COLO668 (cell line): ENCODE data around the gene CLPTM1.
"Not testable (repeated sequence)": the region's sequence is repeated elsewhere in the genome, so short reads cannot be mapped to it uniquely, and the experiment has no call there.

Experiments used
- DNase-seq: peaks from one replicate; lab custom pipeline; 2025; ENCODE audit not compliant: unreplicated experiment; lab: John Stamatoyannopoulos, UW

The CLPTM1 gene, protein sequence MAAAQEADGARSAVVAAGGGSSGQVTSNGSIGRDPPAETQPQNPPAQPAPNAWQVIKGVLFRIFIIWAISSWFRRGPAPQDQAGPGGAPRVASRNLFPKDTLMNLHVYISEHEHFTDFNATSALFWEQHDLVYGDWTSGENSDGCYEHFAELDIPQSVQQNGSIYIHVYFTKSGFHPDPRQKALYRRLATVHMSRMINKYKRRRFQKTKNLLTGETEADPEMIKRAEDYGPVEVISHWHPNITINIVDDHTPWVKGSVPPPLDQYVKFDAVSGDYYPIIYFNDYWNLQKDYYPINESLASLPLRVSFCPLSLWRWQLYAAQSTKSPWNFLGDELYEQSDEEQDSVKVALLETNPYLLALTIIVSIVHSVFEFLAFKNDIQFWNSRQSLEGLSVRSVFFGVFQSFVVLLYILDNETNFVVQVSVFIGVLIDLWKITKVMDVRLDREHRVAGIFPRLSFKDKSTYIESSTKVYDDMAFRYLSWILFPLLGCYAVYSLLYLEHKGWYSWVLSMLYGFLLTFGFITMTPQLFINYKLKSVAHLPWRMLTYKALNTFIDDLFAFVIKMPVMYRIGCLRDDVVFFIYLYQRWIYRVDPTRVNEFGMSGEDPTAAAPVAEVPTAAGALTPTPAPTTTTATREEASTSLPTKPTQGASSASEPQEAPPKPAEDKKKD

DNA sequence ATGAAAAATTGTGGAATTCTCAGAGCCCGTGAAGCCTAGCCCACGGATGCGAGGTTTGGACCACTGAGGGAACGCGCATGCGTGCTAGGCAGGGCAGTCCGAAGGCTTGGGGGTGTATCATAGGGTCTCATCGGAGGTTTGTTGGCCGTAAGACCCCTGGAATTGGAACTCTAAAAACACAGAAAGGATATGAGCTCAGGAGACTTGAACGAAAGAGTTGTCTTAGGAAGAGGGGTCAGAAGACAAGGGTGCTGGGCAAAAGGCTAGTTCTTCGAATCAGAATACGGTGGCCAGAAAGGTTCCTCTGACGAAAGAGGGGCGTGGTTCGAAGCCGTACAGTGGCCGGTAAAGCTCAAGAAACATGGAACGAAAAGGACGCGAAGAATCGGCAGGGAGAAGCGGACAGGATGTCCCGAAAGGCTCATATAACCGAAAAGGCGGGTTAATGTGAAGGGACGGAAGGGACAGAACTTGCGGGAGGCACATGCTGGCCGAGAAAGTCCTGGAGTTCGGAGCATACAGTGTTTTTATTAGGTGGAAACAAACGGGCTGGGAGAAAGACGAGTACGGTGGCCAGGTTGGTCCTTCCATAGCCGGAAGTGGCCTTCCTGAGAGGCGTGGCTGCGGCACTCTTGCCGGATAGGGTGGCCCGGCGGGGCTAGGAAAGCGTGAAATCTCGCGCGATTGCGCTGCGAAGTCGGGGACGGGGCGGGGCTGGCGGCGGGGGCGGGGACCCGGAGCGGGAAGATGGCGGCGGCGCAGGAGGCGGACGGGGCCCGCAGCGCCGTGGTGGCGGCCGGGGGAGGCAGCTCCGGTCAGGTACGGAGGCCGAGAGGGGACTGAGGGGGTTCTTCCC lies at the start of gene CLPTM1:
Gene CLPTM1, plus strand, starts transcription at position 732 of the 856 bp plus-strand sequence. Its CDS starts 16 bp downstream, at position 748.
- DNase-seq, result peak; percentile 97

GRCh38 chr19:44905437-44906160 lies 49.6 kb upstream of the CLPTM1 start, which contains the start of gene APOE:
Gene APOE (plus strand): TSS chr19:44905796. CDS start chr19:44906625, 829 bp downstream.
- no peak for DNase-seq

DNA sequence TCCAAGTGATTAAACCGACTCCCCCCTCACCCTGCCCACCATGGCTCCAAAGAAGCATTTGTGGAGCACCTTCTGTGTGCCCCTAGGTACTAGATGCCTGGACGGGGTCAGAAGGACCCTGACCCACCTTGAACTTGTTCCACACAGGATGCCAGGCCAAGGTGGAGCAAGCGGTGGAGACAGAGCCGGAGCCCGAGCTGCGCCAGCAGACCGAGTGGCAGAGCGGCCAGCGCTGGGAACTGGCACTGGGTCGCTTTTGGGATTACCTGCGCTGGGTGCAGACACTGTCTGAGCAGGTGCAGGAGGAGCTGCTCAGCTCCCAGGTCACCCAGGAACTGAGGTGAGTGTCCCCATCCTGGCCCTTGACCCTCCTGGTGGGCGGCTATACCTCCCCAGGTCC lies 47.6 kb upstream of the CLPTM1 start:
- DNase-seq, result no peak

- DNase-seq, result no peak
Measured at GRCh38 chr19:44908074-44908835, 46.9 kb upstream of the CLPTM1 start.

DNA sequence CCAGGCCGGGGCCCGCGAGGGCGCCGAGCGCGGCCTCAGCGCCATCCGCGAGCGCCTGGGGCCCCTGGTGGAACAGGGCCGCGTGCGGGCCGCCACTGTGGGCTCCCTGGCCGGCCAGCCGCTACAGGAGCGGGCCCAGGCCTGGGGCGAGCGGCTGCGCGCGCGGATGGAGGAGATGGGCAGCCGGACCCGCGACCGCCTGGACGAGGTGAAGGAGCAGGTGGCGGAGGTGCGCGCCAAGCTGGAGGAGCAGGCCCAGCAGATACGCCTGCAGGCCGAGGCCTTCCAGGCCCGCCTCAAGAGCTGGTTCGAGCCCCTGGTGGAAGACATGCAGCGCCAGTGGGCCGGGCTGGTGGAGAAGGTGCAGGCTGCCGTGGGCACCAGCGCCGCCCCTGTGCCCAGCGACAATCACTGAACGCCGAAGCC lies 46.3 kb upstream of the CLPTM1 start:
- DNase-seq, result no peak

DNA sequence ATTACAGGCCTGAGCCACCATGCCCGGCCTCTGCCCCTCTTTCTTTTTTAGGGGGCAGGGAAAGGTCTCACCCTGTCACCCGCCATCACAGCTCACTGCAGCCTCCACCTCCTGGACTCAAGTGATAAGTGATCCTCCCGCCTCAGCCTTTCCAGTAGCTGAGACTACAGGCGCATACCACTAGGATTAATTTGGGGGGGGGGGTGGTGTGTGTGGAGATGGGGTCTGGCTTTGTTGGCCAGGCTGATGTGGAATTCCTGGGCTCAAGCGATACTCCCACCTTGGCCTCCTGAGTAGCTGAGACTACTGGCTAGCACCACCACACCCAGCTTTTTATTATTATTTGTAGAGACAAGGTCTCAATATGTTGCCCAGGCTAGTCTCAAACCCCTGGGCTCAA lies 45.4 kb upstream of the CLPTM1 start:
- DNase-seq, result no peak

DNA sequence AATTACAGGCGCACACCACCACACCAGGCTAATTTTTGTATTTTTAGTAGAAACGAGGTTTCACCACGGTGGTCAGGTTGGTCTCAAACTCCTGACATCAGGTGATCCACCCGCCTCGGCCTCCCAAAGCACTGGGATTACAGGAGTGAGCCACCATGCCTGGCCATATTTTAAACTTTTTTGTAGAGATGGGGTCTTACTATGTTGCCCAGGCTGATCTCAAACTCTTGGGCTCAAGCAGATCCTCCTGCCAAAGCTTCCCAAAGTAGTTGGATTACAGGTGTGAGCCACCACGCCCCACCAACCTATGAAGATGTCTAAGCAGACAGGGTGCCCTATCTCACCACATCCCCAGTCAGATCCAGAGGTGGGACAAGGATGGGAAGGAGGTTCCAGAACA lies 43.3 kb upstream of the CLPTM1 start:
- not testable (repeated sequence) for DNase-seq

DNA sequence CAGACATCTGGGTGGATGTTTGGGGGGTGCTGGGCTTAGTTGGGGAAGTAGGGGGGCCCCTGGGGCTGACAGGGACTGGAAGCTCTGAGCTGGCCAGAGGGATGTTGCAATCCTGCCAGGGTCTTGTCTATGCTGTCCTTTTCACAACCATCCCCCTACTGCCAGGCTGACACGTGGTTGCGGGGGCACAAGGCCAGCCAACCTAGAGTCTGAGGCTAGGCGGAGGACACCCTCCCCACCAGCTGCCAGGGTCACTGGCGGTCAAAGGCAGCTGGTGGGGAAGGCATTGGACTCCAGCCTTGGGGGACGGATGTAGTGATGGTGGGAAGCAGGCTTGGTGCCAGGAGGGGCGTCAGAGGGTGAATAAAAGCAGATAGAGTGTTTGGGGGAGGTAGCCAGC lies 42.3 kb upstream of the CLPTM1 start:
- no peak for DNase-seq

DNA sequence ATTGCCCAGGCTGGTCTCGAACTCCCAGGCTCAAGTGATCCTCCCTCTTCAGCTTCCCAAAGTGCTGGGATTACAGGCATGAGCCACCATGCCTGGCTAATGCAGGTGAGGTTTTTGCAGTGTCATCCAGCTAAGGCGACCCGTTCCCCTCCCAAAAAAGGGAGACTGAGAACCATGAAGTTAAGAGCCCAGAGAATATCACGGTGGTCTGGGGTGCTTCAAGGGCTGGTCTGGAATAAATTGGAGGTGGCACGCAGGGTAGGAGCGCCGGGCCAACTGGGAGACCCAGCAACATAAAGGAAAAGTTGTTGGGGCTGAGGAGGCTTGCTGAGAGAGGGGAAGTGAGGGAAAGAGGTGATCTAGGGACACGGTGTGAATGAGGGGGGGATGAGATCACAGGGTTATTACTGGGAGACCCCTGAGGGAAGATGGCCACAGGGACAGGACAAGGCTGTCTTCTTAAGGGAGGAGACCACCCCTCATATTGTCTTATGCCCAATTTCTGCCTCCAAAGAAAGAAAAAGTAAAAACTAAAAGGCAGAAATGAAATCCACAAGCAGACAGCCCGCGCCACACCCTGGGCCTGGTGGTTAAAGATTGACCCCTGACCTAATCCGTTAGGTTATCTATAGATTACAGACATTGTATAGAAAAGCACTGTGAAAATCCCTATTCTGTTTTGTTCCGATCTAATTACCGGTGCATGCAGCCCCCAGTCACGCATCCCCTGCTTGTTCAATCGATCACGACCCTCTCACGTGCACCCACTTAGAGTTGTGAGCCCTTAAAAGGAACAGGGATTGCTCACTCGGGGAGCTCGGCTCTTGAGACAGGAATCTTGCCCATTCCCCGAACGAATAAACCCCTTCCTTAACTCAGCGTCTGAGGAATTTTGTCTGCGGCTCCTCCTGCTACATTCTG lies 41.4 kb upstream of the CLPTM1 start:
- not testable (repeated sequence) for DNase-seq

- peak; percentile 75 for DNase-seq
Measured at GRCh38 chr19:44914433-44915206, 40.6 kb upstream of the CLPTM1 start, which contains the start of gene APOC1. Gene APOC1 (plus strand): TSS chr19:44914608. CDS start chr19:44914892, 284 bp downstream.

DNA sequence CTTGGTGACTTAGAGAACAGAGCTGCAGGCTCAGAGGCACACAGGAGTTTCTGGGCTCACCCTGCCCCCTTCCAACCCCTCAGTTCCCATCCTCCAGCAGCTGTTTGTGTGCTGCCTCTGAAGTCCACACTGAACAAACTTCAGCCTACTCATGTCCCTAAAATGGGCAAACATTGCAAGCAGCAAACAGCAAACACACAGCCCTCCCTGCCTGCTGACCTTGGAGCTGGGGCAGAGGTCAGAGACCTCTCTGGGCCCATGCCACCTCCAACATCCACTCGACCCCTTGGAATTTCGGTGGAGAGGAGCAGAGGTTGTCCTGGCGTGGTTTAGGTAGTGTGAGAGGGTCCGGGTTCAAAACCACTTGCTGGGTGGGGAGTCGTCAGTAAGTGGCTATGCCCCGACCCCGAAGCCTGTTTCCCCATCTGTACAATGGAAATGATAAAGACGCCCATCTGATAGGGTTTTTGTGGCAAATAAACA lies 30.9 kb upstream of the CLPTM1 start:
- no peak for DNase-seq

DNA sequence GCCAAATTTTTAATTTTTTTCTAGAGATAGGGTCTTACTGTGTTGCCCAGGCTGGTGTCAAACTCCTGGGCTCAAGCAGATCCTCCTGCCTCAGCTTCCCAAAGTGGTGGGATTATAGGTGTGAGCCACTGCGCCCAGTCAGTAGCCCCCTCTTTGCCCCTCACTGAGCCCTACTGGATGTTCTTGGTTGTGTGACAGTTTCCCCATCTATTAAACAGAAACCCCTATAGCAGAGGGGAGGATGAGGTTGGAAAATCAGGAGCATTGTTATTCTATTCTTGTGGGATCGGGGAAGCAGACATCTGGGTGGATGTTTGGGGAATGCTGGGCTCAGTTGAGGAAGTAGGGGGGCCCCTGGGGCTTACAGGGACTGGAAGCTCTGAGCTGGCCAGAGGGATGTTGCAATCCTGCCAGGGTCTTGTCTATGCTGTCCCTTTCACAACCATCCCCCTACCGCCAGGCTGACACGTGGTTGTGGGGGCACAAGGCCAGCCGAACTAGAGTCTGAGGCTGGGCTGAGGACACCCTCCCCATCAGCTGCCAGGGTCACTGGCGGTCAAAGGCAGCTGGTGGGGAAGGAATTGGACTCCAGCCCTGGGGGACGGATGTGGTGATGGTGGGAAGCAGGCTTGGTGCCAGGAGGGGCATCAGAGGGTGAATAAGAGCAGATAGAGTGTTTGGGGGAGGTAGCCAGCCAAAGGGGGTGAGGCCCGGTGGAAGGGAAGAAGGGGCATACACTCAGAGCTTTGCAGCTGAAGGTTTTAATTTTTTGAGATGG lies 29.9 kb upstream of the CLPTM1 start:
- no peak for DNase-seq

DNA sequence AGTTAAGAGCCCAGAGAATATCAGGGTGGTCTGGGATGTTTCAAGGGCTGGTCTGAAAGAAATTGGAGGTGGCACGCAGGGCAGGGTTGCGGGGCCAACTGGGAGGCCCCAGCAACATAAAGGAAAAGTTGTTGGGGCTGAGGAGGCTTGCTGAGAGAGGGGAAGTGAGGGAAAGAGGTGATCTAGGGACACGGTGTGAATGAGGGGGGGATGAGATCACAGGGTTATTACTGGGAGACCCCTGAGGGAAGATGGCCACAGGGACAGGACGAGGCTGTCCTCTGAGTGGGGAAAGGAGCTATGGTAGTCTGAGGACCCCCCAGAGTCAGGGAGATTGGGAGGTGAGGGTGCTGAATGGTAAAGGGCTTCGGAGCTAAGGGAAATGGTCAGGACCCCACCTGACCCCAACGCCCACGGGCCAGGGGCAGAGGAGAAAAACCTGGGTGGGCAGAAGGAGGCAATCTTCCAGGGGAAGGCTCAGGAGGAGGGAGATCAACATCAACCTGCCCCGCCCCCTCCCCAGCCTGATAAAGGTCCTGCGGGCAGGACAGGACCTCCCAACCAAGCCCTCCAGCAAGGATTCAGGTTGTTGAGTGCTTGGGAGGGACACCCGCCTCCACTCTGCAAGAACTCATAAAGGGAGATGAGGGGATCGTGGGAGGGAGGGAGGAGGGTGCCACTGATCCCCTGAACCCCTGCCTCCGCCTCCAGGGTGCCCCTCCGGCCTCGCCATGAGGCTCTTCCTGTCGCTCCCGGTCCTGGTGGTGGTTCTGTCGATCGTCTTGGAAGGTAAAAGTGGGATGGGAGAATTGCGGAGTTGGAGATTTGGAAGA lies 28.7 kb upstream of the CLPTM1 start:
- not testable (repeated sequence) for DNase-seq

- no peak for DNase-seq
Measured at GRCh38 chr19:44927746-44928145, 27.4 kb upstream of the CLPTM1 start.

DNA sequence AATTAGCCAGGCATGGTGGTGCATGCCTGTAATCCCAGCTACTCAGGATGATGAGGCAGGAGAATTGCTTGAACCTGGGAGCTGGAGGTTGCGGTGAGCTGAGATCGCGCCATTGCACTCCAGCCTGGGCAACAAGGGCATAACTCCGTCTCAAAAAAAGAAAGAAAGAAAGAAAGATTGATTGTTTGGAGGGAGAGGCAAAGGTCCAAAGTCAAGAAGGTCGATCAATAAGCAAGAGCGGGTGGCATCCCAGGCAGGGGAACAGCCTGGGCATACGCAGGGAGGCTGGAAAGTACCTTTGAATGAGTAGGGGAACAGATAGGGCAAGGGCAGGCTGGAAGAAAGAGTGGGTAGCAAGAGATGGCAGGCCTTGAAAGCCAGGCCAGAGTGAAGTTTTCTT lies 25.1 kb upstream of the CLPTM1 start:
- DNase-seq, result no peak

- DNase-seq, result no peak
Measured at GRCh38 chr19:44931541-44931940, 23.6 kb upstream of the CLPTM1 start.
